Measurements from ENCODE around the gene PALS2. TPM values are rescaled to one million over a fixed set of nuclear protein-coding genes. Genes with fewer than 3 reads are reported as not detected.

PALS2 gene

GRCh38 chr7:24622646-24623182 lies 49.5 kb downstream of the PALS2 start:
- no peaks in the 10 kb centered on the region for H3K27me3 ChIP-seq (ENCODE audit: control insufficient read depth, insufficient read depth, low read length)
- H3K9me3 ChIP-seq (replicated peaks; ENCODE audit: low read length) = no peaks in the 10 kb centered on the region
- no peak overlapping the region for H3K9ac ChIP-seq (ENCODE audit: low read depth, low read length)
- H3K36me3 ChIP-seq (ENCODE audit: insufficient read depth, low read length) = no peaks in the 10 kb centered on the region
- H3K4me1 ChIP-seq (ENCODE audit: control insufficient read depth, insufficient read depth, low read length) = no peaks in the 10 kb centered on the region
- no peak overlapping the region for H3K4me3 ChIP-seq (ENCODE audit: low read length)
- no peak overlapping the region for H3K4me2 ChIP-seq (ENCODE audit: low read length)

Small RNA genes lying within 50 kb of the gene (small RNA-seq; reads per million reads assigned to genes)
- gene RNU6-1103P (not detected), gene SUMO2P14 (not detected)
